Stimulated activated CD4-positive, alpha-beta T cell treated with anti-CD3 and anti-CD28 coated beads, Interleukin-1b, Interleukin-23, amount 100 ng/mL, for 1 hour (primary cell): ENCODE measurements around the gene IL6.
"Not testable (repeated sequence)": the region's sequence is repeated elsewhere in the genome, so short reads cannot be mapped to it uniquely, and the experiment has no call there.

ENCODE experiments used
- DNase-seq, 2 donors: peaks; one replicate each; pipeline ENCODE4 v3.0.0-alpha.2; 2020; ENCODE audit warnings: low read depth in 2 of 2

The IL6 gene

DNA sequence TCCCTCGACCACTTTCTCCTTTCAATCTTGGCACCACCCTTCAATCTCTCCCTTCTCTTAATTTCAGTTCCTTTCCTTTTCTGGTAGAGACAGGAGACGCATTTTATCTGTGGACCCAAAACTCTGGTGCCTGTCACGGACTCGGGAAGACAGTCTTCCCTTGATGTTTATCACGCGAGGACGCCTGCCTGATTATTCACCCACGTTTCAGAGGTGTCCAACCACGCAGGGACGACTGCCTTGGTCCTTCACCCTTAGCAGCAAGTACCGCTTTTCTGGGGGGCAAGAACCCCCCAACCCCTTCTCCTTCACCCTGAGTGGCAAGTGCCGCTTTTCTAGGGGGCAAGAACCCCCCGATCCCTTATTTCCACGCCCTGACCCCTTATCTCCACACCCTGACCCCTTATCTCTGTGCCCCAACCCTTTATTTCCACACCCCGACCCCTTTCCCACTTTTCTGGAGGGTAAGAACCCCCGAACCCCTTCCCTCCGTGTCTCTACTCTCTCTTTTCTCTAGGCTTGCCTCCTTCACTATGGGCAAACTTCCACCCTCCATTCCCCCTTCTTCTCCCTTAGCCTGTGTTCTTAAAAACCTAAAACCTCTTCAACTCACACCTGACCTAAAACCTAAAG, 22.9 kb upstream of the IL6 start:
- DNase-seq: not testable (repeated sequence)

- not testable (repeated sequence) for DNase-seq
Measured at GRCh38 chr7:22704722-22705121, 22.3 kb upstream of the IL6 start.

DNA sequence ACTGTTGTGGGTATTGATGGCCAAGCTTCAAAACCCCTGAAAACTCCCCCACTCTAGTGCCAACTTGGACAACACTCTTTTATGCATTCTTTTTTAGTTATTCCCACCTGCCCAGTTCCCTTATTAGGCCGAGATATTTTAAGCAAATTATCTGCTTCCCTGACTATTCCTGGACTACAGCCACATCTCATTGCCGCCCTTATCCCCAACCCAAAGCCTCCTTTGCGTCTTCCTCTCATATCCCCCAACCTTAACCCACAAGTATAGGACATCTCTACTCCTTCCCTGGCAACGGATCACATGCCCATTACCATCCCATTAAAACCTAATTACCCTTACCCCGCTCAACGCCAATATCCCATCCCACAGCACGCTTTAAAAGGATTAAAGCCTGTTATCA, 21.1 kb upstream of the IL6 start:
- not testable (repeated sequence) for DNase-seq

DNA sequence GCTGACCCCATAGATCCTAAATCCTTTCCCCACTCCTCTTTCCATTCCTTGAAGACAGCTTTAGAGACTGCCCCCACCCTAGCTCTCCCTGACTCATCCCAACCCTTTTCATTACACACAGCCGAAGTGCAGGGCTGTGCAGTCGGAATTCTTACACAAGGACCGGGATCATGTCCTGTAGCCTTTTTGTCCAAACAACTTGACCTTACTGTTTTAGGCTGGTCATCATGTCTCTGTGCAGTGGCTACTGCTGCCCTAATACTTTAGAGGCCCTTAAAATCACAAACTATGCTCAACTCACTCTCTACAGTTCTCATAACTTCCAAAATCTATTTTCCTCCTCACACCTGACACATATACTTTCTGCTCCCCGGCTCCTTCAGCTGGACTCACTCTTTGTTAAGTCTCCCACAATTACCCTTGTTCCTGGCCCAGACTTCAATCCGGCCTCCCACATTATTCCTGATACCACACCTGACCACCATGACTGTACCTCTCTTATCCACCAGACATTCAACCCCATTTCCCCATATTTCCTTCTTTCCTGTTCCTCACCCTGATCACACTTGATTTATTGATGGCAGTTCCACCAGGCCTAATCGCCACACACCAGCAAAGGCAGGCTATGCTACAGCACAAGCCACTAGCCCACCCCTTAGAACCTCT, 19.8 kb upstream of the IL6 start:
- DNase-seq: not testable (repeated sequence)

GRCh38 chr7:22708214-22708613, 18.8 kb upstream of the IL6 start:
- DNase-seq: not testable (repeated sequence)

GRCh38 chr7:22708677-22709061, 18.3 kb upstream of the IL6 start:
- DNase-seq: not testable (repeated sequence)

- DNase-seq: not testable (repeated sequence)
Measured at GRCh38 chr7:22709062-22709829, 17.8 kb upstream of the IL6 start.

DNA sequence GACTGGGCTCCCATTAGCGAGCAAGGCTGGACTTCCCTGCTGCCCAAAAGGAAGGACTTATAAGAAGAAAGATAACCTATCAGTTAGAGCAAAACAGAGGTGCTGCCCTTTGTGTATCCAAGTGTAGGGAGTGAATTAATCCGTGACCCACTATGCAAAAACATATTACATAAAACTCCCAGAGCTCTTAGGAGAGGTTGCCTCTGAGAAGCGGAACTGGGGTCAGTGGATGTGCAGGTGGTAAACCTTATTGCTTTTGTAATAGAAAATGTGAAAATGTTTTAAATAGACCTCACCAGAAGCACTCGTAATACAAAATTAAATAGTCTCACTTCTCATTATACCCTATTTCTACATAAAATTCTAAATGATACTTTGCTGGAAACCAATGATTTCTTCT, 17.1 kb upstream of the IL6 start:
- DNase-seq: no peak

- DNase-seq: no peak
Measured at GRCh38 chr7:22712999-22713398, 14.0 kb upstream of the IL6 start.

DNA sequence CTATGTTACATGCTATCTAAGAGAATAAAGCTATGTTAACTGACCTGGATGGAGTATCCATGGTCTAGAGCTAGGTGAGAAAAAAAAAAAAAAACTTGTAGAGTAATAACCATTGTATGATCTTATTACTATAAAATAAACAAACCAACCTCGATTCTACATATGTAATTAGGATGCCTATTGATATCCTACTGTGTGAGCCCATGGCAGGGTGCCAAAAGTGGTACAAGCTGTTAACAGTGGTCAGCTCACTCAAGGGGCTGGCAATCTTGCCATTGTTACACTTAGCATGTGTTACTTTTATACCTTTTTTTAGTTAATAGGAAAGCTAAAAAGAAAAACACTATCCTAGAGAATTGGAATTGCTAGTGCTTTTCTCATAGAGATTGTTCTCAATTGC, 13.5 kb upstream of the IL6 start:
- no peak for DNase-seq

- DNase-seq: no peak
Measured at GRCh38 chr7:22715969-22716368, 11.0 kb upstream of the IL6 start.

GRCh38 chr7:22717760-22718159, 9.2 kb upstream of the IL6 start:
- DNase-seq: no peak

- DNase-seq: no peak
Measured at GRCh38 chr7:22718200-22718711, 8.7 kb upstream of the IL6 start.

GRCh38 chr7:22718911-22719420, 8.0 kb upstream of the IL6 start:
- DNase-seq: no peak

GRCh38 chr7:22720791-22721786, 5.9 kb upstream of the IL6 start:
- no peak for DNase-seq

- no peak for DNase-seq
Measured at GRCh38 chr7:22722536-22723180, 4.3 kb upstream of the IL6 start.

- DNase-seq: no peak
Measured at GRCh38 chr7:22723181-22723601, 3.8 kb upstream of the IL6 start.

- DNase-seq: no peak
Measured at GRCh38 chr7:22723637-22724036, 3.4 kb upstream of the IL6 start.

- DNase-seq: no peak
Measured at GRCh38 chr7:22724861-22725260, 2.1 kb upstream of the IL6 start.

DNA sequence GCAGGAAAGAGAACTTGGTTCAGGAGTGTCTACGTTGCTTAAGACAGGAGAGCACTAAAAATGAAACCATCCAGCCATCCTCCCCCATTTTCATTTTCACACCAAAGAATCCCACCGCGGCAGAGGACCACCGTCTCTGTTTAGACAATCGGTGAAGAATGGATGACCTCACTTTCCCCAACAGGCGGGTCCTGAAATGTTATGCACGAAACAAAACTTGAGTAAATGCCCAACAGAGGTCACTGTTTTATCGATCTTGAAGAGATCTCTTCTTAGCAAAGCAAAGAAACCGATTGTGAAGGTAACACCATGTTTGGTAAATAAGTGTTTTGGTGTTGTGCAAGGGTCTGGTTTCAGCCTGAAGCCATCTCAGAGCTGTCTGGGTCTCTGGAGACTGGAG, 1.4 kb upstream of the IL6 start:
- no peak for DNase-seq
